HepG2 (cell line): ENCODE results near the gene OR10A3. TPM values are rescaled to one million over a fixed set of nuclear protein-coding genes. Genes with fewer than 3 reads are reported as not detected.

Experiments used
- AGO2 ChIP-seq: fragments of 200-400 bp; formaldehyde crosslinking; optimal IDR thresholded peaks from 2 replicates; pipeline ENCODE3; 2017; ENCODE audit warnings: mild to moderate bottlenecking, low read depth, low read length, moderate library complexity
- BCL6 ChIP-seq: IDR thresholded peaks from 2 replicates; pipeline ENCODE4 v1.6.1; 2016; ENCODE audit warnings: missing genetic modification reagents, missing compliant biosample characterization
- CBX2 ChIP-seq, 2 experiments: fragments of 200-600 bp in 1 of 2; sonication (generic); formaldehyde crosslinking in 1 of 2; IDR thresholded peaks; 2 replicates each; pipeline versions ENCODE4 v1.7.0 to v1.8.1; 2018 to 2022; ENCODE audit warnings: low read depth in 2 of 2, low read length in 1 of 2, mild to moderate bottlenecking in 1 of 2, missing genetic modification reagents in 1 of 2
- EEA1 ChIP-seq: sonication (generic); formaldehyde crosslinking; IDR thresholded peaks from 2 replicates; pipeline ENCODE4 v1.5.1; 2020; ENCODE audit warnings: mild to moderate bottlenecking, missing genetic modification reagents, borderline replicate concordance
- HMG20A ChIP-seq: IDR thresholded peaks from 2 replicates; pipeline ENCODE4 v1.6.1; 2016; ENCODE audit warnings: borderline replicate concordance
- HNRNPK ChIP-seq: fragments of 200-400 bp; formaldehyde crosslinking; IDR thresholded peaks from 2 replicates; pipeline ENCODE4 v1.6.1; 2018; ENCODE audit warnings: low read length, low read depth, moderate library complexity, mild to moderate bottlenecking; ENCODE audit not compliant: poor library complexity, severe bottlenecking
- MAFK ChIP-seq, 2 experiments: IDR thresholded peaks in 1 of 2; conservative IDR thresholded peaks in 1 of 2; 2 replicates each; pipeline ENCODE4 v1.6.1; 2011; ENCODE audit warnings: improper control_type of control experiment in 2 of 2, low read length in 2 of 2
- NRL ChIP-seq: sonication (generic); formaldehyde crosslinking; IDR thresholded peaks from 2 replicates; pipeline ENCODE4 v1.5.0; 2020; ENCODE audit warnings: missing genetic modification reagents, mild to moderate bottlenecking, moderate library complexity, borderline replicate concordance
- PAX8 ChIP-seq: sonication (generic); formaldehyde crosslinking; IDR thresholded peaks from 2 replicates; pipeline ENCODE4 v1.8.0; 2022; ENCODE audit warnings: mild to moderate bottlenecking, missing genetic modification reagents, borderline replicate concordance
- POLR2AphosphoS2 ChIP-seq: IDR thresholded peaks from 2 replicates; pipeline ENCODE4 v1.6.1; 2011; ENCODE audit warnings: low read depth, low read length, improper control_type of control experiment
- SKIL ChIP-seq: sonication (generic); formaldehyde crosslinking; IDR thresholded peaks from 2 replicates; pipeline ENCODE4 v1.8.0; 2022; ENCODE audit warnings: missing genetic modification reagents, mild to moderate bottlenecking, moderate library complexity, borderline replicate concordance
- TFE3 ChIP-seq: IDR thresholded peaks from 2 replicates; pipeline ENCODE4 v1.6.1; 2016
- ZFX ChIP-seq: sonication (generic); formaldehyde crosslinking; IDR thresholded peaks from 2 replicates; pipeline ENCODE4 v1.4.0; 2020; ENCODE audit warnings: mild to moderate bottlenecking, low read depth, missing genetic modification reagents, moderate library complexity
- ZNF138 ChIP-seq: sonication (generic); formaldehyde crosslinking; IDR thresholded peaks from 2 replicates; pipeline ENCODE4 v1.5.0; 2020; ENCODE audit warnings: mild to moderate bottlenecking, low read depth, missing genetic modification reagents
- ZNF354B ChIP-seq: sonication (generic); formaldehyde crosslinking; IDR thresholded peaks from 2 replicates; pipeline ENCODE4 v1.8.0; 2022; ENCODE audit warnings: mild to moderate bottlenecking, missing genetic modification reagents
- ZNF362 ChIP-seq: sonication (generic); formaldehyde crosslinking; IDR thresholded peaks from 2 replicates; pipeline ENCODE4 v1.4.0; 2020; ENCODE audit warnings: missing genetic modification reagents, mild to moderate bottlenecking, borderline replicate concordance
- ZNF558 ChIP-seq: sonication (generic); formaldehyde crosslinking; IDR thresholded peaks from 2 replicates; pipeline ENCODE4 v1.9.0; 2022; ENCODE audit warnings: mild to moderate bottlenecking, missing genetic modification reagents, borderline replicate concordance
- ZNF703 ChIP-seq: sonication (generic); formaldehyde crosslinking; IDR thresholded peaks from 2 replicates; pipeline ENCODE4 v1.5.1; 2020; ENCODE audit warnings: missing genetic modification reagents, mild to moderate bottlenecking, moderate library complexity, borderline replicate concordance
- ZNF713 ChIP-seq: sonication (generic); formaldehyde crosslinking; IDR thresholded peaks from 2 replicates; pipeline ENCODE4 v1.4.0; 2020; ENCODE audit warnings: mild to moderate bottlenecking, missing genetic modification reagents
- polyA plus RNA-seq, 8 experiments: library from polyadenylated mRNA; depleted of rRNA in 3 of 8; stranded (reverse) in 7 of 8; unstranded in 1 of 8; fragments of >200 nt; fragmentation: Illumina TruSeq in 4 of 8; extraction: Trizol in 4 of 8; gene quantifications; 2 replicates each; pipeline versions ENCODE4 v1.2.1 to v1.2.3, GENCODE V29; 2011 to 2016; ENCODE audit warnings: low read depth in 4 of 8, missing spikeins in 1 of 8, mixed read lengths in 1 of 8; ENCODE audit not compliant: insufficient read depth in 1 of 8
- total RNA-seq, 5 experiments: library from RNA; depleted of rRNA; stranded (reverse); fragments of >200 nt; fragmentation: Illumina TruSeq; extraction: Trizol; gene quantifications; 2 replicates each; pipeline ENCODE4 v1.2.3, GENCODE V29; 2016; ENCODE audit warnings: low read depth in 1 of 5
- TF ChIP-seq, protein P1 (sequence below), 2 experiments: fragments of 450-650 bp in 1 of 2; sonication (generic) in 1 of 2; formaldehyde crosslinking; IDR thresholded peaks; 2 replicates each; pipeline versions ENCODE4 v1.5.0 to v1.8.0; 2020 to 2022; ENCODE audit warnings: mild to moderate bottlenecking in 1 of 2, missing genetic modification reagents in 1 of 2
- TF ChIP-seq, protein P2 (sequence below): sonication (generic); formaldehyde crosslinking; IDR thresholded peaks from 2 replicates; pipeline ENCODE4 v1.4.0; 2020; ENCODE audit warnings: missing genetic modification reagents

The OR10A3 gene
- total and polyA plus RNA-seq, 2 of the 13 experiments (the other 11 are each of a cell fraction or from before 2014, with no cell fraction given), result not detected

GRCh38 chr11:7986768-7987559 lies 45.5 kb upstream of the OR10A3 start, which contains the start of gene EIF3F (continued):
- no peak for TF ChIP-seq CBX2 (IDR thresholded peaks at IDR 0.05; ENCODE audit: low read depth, low read length)
- no peak for TF ChIP-seq CBX2 (CRISPR knock-in tag; IDR thresholded peaks at IDR 0.05; ENCODE audit: low read depth)
- TF ChIP-seq BCL6, result 0 out of 2 replicates have a peak, but pooled peaks have one; percentile 9
- peak; percentile 69 for TF ChIP-seq ZFX
- no peak for TF ChIP-seq ZNF558 (CRISPR knock-in tag)
- 0 out of 2 replicates have a peak, but pooled peaks have one; percentile 13 for TF ChIP-seq TFE3 (CRISPR knock-in tag)
- TF ChIP-seq MAFK (conservative IDR thresholded peaks at IDR 0.05 in 1 of 2, IDR thresholded peaks at IDR 0.05 in 1 of 2; ENCODE audit: low read length in 2 of 2), result no peak; a peak in 1 of 4 replicates
- no peak for TF ChIP-seq HNRNPK
- TF ChIP-seq ZNF354B (CRISPR knock-in tag), result no peak
- TF ChIP-seq POLR2AphosphoS2, result no peak
- TF ChIP-seq SKIL (CRISPR knock-in tag), result no peak
- TF ChIP-seq, protein P1, sequence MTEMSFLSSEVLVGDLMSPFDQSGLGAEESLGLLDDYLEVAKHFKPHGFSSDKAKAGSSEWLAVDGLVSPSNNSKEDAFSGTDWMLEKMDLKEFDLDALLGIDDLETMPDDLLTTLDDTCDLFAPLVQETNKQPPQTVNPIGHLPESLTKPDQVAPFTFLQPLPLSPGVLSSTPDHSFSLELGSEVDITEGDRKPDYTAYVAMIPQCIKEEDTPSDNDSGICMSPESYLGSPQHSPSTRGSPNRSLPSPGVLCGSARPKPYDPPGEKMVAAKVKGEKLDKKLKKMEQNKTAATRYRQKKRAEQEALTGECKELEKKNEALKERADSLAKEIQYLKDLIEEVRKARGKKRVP (CRISPR knock-in tag; IDR thresholded peaks at IDR 0.05), result peak in 1 of 2 experiments; percentile 42; a peak in 1 of 4 replicates
- 0 out of 2 replicates have a peak, but pooled peaks have one; percentile 41 for TF ChIP-seq PAX8 (CRISPR knock-in tag)
- 0 out of 2 replicates have a peak, but pooled peaks have one; percentile 29 for TF ChIP-seq ZNF703 (CRISPR knock-in tag)
- TF ChIP-seq, protein P2, sequence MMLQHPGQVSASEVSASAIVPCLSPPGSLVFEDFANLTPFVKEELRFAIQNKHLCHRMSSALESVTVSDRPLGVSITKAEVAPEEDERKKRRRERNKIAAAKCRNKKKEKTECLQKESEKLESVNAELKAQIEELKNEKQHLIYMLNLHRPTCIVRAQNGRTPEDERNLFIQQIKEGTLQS, result 0 out of 2 replicates have a peak, but pooled peaks have one; percentile 48
- no peak for TF ChIP-seq ZNF138 (CRISPR knock-in tag)
- TF ChIP-seq HMG20A (CRISPR knock-in tag), result no peak
- no peak for TF ChIP-seq EEA1 (CRISPR knock-in tag)
- TF ChIP-seq NRL, result no peak
- TF ChIP-seq ZNF713 (CRISPR knock-in tag), result no peak
- no peak for TF ChIP-seq ZNF362 (CRISPR knock-in tag)
- TF ChIP-seq AGO2, result peak; percentile 61
